ENCODE measurements around the gene TGFBR2. TPM values are rescaled to one million over a fixed set of nuclear protein-coding genes. Genes with fewer than 3 reads are reported as not detected.

The TGFBR2 gene
- total and polyA plus RNA-seq, 2 of the 13 experiments (the other 11 are each of a cell fraction or from before 2014, with no cell fraction given): 82.2 to 187 TPM

GRCh38 chr3:30597131-30597768 lies 9.2 kb upstream of the TGFBR2 start (continued):
- TF ChIP-seq IKZF1 (IDR thresholded peaks at IDR 0.05): no peak
- TF ChIP-seq ISL2 (CRISPR knock-in tag; IDR thresholded peaks at IDR 0.05): peak; percentile 100
- TF ChIP-seq SALL2 (CRISPR knock-in tag; IDR thresholded peaks at IDR 0.05): no peak
- TF ChIP-seq ZBTB42 (CRISPR knock-in tag; IDR thresholded peaks at IDR 0.05): no peak
- no peak for TF ChIP-seq IRF1 (CRISPR knock-in tag; IDR thresholded peaks at IDR 0.05; ENCODE audit: low read depth)
- TF ChIP-seq NFE2L1 (CRISPR knock-in tag; IDR thresholded peaks at IDR 0.05; ENCODE audit: borderline replicate concordance): no peak
- peak; percentile 96 for TF ChIP-seq HOXA5 (CRISPR knock-in tag; IDR thresholded peaks at IDR 0.05)
- no peak for TF ChIP-seq ZNF30 (CRISPR knock-in tag; IDR thresholded peaks at IDR 0.05)
- peak; percentile 96 for TF ChIP-seq JUNB (CRISPR knock-in tag; IDR thresholded peaks at IDR 0.05; ENCODE audit: borderline replicate concordance)
- no peak for TF ChIP-seq BATF2 (CRISPR knock-in tag; IDR thresholded peaks at IDR 0.05)
- peak; percentile 98 for TF ChIP-seq NCOR1 (IDR thresholded peaks at IDR 0.05; ENCODE audit: borderline replicate concordance, low read length)
- TF ChIP-seq CBFB (CRISPR knock-in tag; IDR thresholded peaks at IDR 0.05): peak; percentile 89
- TF ChIP-seq ZNF383 (CRISPR knock-in tag; IDR thresholded peaks at IDR 0.05; ENCODE audit: borderline replicate concordance): no peak
- TF ChIP-seq REPIN1 (CRISPR knock-in tag; IDR thresholded peaks at IDR 0.05; ENCODE audit: borderline replicate concordance, low read depth): peak; percentile 90; the same call in 1 of the 2 replicates
- TF ChIP-seq ZNF256 (CRISPR knock-in tag; conservative IDR thresholded peaks at IDR 0.05): no peak
- TF ChIP-seq CHD4 (IDR thresholded peaks at IDR 0.05; ENCODE audit: borderline replicate concordance, low read length): peak; percentile 61; the same call in 1 of the 2 replicates
- TF ChIP-seq EZH2 (conservative IDR thresholded peaks at IDR 0.05; ENCODE audit: low read depth, low read length): no peak
- no peak for TF ChIP-seq HBP1 (CRISPR knock-in tag; IDR thresholded peaks at IDR 0.05; ENCODE audit: low read depth)
- TF ChIP-seq KLF11 (CRISPR knock-in tag; IDR thresholded peaks at IDR 0.05): peak; percentile 52; the same call in 1 of the 2 replicates
- no peak for TF ChIP-seq KLF13 (CRISPR knock-in tag; IDR thresholded peaks at IDR 0.05)
- TF ChIP-seq GATA4 (IDR thresholded peaks at IDR 0.05; ENCODE audit: borderline replicate concordance, low read depth): peak; percentile 98
- TF ChIP-seq FOXJ3 (CRISPR knock-in tag; IDR thresholded peaks at IDR 0.05; ENCODE audit: borderline replicate concordance): peak; percentile 99; the same call in 1 of the 2 replicates
- no peak; the same call in 1 of the 2 replicates for TF ChIP-seq ZNF749 (CRISPR knock-in tag; IDR thresholded peaks at IDR 0.05; ENCODE audit: borderline replicate concordance)
- TF ChIP-seq ZNF781 (CRISPR knock-in tag; IDR thresholded peaks at IDR 0.05; ENCODE audit: borderline replicate concordance, not compliant biosample characterization): no peak
- TF ChIP-seq GMEB2 (CRISPR knock-in tag; IDR thresholded peaks at IDR 0.05; ENCODE audit: low read depth): no peak
- TF ChIP-seq ZNF12 (CRISPR knock-in tag; IDR thresholded peaks at IDR 0.05): no peak
- peak; percentile 98 for TF ChIP-seq MED8 (CRISPR knock-in tag; IDR thresholded peaks at IDR 0.05; ENCODE audit: insufficient replicate concordance)
- no peak for TF ChIP-seq SETDB1 (CRISPR knock-in tag; IDR thresholded peaks at IDR 0.05; ENCODE audit: borderline replicate concordance)

Data from HepG2 (cell line).